ENCODE measurements around the gene ELANE. TPM values are rescaled to one million over a fixed set of nuclear protein-coding genes. Genes with fewer than 3 reads are reported as not detected.
A peak's percentile ranks its signal among the peaks of the same experiment; 100 is the strongest.

ELANE gene
- total and polyA plus RNA-seq, 4 donors, result 1.4 to 21.0 (median 9.3) TPM

- whole genome bisulfite sequencing, 2 donors, result 62 to 75% methylated on average over 26 to 27 of the region's 27 CpGs
- DNase-seq, result peak in 1 of 3 donors; percentile 64
- Histone ChIP-seq H3K36me3 (ENCODE audit: control insufficient read depth in 4 of 4, insufficient read depth in 4 of 4, low read length in 4 of 4) (peaks cover 0 to 66% (median 21%) of the 10 kb centered on the region in 4 donors), H3K9ac (ENCODE audit: insufficient read depth in 1 of 2, low read length in 2 of 2) (no peak overlapping the region), H3K27me3 (ENCODE audit: control insufficient read depth in 3 of 3, insufficient read depth in 3 of 3, low read length in 2 of 3) (no peaks in the 10 kb centered on the region), H3K9me3 (ENCODE audit: control insufficient read depth in 4 of 4, insufficient read depth in 3 of 4, low read length in 3 of 4) (no peaks in the 10 kb centered on the region), H3K4me1 (ENCODE audit: control insufficient read depth in 5 of 5, insufficient read depth in 5 of 5, low read length in 5 of 5) (peaks cover 0 to 20% (median 12%) of the 10 kb centered on the region in 5 donors), H3K4me3 (no peak overlapping the region), H3K27ac (ENCODE audit: low read depth in 1 of 2, low read length in 1 of 2) (peak overlapping the region in 1 of 2 donors; percentile 67)
- no peak for TF ChIP-seq CTCF (IDR thresholded peaks at IDR 0.05; ENCODE audit: control extremely low read depth, extremely low read depth)
- ATAC-seq (ENCODE audit: insufficient read depth, low FRiP score), result peak; percentile 63
Observed at GRCh38 chr19:872266-872951, 20.3 kb downstream of the ELANE start.

GRCh38 chr19:873084-873483, 21.0 kb downstream of the ELANE start:
- no peak overlapping the region for H3K4me3 ChIP-seq
- WGBS, 2 donors, result 73 to 87% methylated on average over 8 to 13 of the region's 13 CpGs

DNA sequence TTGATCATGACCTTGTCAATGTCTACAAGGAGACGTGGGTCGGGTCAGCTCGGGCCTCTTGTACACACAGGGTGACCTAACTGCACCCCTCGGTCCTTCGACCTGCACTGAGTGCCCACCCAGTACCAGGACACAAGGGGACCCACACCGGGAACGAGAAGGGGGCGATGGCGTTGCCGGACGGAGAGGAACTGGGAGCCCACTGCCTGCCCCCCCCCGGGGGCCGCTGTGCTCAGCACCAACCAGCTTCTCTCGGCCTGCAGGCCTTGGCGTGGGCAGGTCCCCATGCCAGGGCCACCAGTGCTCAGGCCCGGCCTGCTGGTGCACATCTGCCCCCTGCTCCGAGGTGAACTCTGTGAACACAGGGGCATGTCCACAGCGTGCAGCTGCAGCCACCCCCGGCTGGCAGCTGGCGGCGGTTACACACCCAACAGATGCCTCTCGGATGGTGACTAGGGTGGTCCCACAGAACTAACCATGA, 21.5 kb downstream of the ELANE start:
- no peak overlapping the region for H3K9ac ChIP-seq (ENCODE audit: insufficient read depth in 1 of 2, low read length in 2 of 2)
- no peaks in the 10 kb centered on the region for H3K27me3 ChIP-seq (ENCODE audit: control insufficient read depth in 3 of 3, insufficient read depth in 3 of 3, low read length in 2 of 3)
- H3K36me3 ChIP-seq (ENCODE audit: control insufficient read depth in 4 of 4, insufficient read depth in 4 of 4, low read length in 4 of 4), result peaks cover 0 to 57% (median 14%) of the 10 kb centered on the region in 4 donors
- no peak for DNase-seq
- H3K4me3 ChIP-seq, result no peak overlapping the region
- no peak for ATAC-seq (ENCODE audit: insufficient read depth, low FRiP score)
- no peak overlapping the region for H3K27ac ChIP-seq (ENCODE audit: low read depth in 1 of 2, low read length in 1 of 2)
- H3K9me3 ChIP-seq (ENCODE audit: control insufficient read depth in 4 of 4, insufficient read depth in 3 of 4, low read length in 3 of 4), result no peaks in the 10 kb centered on the region
- no peak for TF ChIP-seq CTCF (IDR thresholded peaks at IDR 0.05; ENCODE audit: control extremely low read depth, extremely low read depth)
- H3K4me1 ChIP-seq (ENCODE audit: control insufficient read depth in 5 of 5, insufficient read depth in 5 of 5, low read length in 5 of 5), result peaks cover 0 to 18% (median 11%) of the 10 kb centered on the region in 5 donors
- WGBS, 2 donors, result 95 to 96% methylated on average over 22 of the region's 22 CpGs

More at GRCh38 chr19:873084-873483, 21.0 kb downstream of the ELANE start:
- ATAC-seq (ENCODE audit: insufficient read depth, low FRiP score) (peak; percentile 39), DNase-seq (peak in 2 of 3 donors; percentile 41)
- Histone ChIP-seq H3K4me1 (ENCODE audit: control insufficient read depth in 5 of 5, insufficient read depth in 5 of 5, low read length in 5 of 5) (peaks cover 0 to 20% (median 12%) of the 10 kb centered on the region in 5 donors), H3K36me3 (ENCODE audit: control insufficient read depth in 4 of 4, insufficient read depth in 4 of 4, low read length in 4 of 4) (peaks cover 0 to 61% (median 17%) of the 10 kb centered on the region in 4 donors), H3K27ac (ENCODE audit: low read depth in 1 of 2, low read length in 1 of 2) (no peak overlapping the region), H3K9me3 (ENCODE audit: control insufficient read depth in 4 of 4, insufficient read depth in 3 of 4, low read length in 3 of 4) (no peaks in the 10 kb centered on the region), H3K27me3 (ENCODE audit: control insufficient read depth in 3 of 3, insufficient read depth in 3 of 3, low read length in 2 of 3) (no peaks in the 10 kb centered on the region), H3K9ac (ENCODE audit: insufficient read depth in 1 of 2, low read length in 2 of 2) (no peak overlapping the region)
- no peak for TF ChIP-seq CTCF (IDR thresholded peaks at IDR 0.05; ENCODE audit: control extremely low read depth, extremely low read depth)
